Measurements from ENCODE around the gene RND3.

RND3 gene

GRCh38 chr2:150517951-150518680, 30.6 kb upstream of the RND3 start:
- no peak for TF ChIP-seq CTCF (IDR thresholded peaks at IDR 0.05; ENCODE audit: borderline replicate concordance, control extremely low read depth, extremely low read depth, insufficient read depth, missing control alignments)
- no peak for DNase-seq (ENCODE audit: low spot score)
- in situ Hi-C loops (cut with MboI; ENCODE audit: low sequenced_read_pairs, unreplicated experiment) = no loop called here

- in situ Hi-C loops (cut with MboI; ENCODE audit: low sequenced_read_pairs, unreplicated experiment) = no loop called here
- no peak for DNase-seq (ENCODE audit: low spot score)
- TF ChIP-seq CTCF (IDR thresholded peaks at IDR 0.05; ENCODE audit: borderline replicate concordance, control extremely low read depth, extremely low read depth, insufficient read depth, missing control alignments) = no peak
These were observed 26.2 kb upstream of the RND3 start for GRCh38 chr2:150513647-150514046.

- no peak for DNase-seq (ENCODE audit: low spot score)
- in situ Hi-C loops (cut with MboI; ENCODE audit: low sequenced_read_pairs, unreplicated experiment) = no loop called here
- no peak for TF ChIP-seq CTCF (IDR thresholded peaks at IDR 0.05; ENCODE audit: borderline replicate concordance, control extremely low read depth, extremely low read depth, insufficient read depth, missing control alignments)
These were observed 21.1 kb upstream of the RND3 start for GRCh38 chr2:150508497-150509137.

- in situ Hi-C loops (cut with MboI; ENCODE audit: low sequenced_read_pairs, unreplicated experiment) = no loop called here
- TF ChIP-seq CTCF (IDR thresholded peaks at IDR 0.05; ENCODE audit: borderline replicate concordance, control extremely low read depth, extremely low read depth, insufficient read depth, missing control alignments) = no peak
- no peak for DNase-seq (ENCODE audit: low spot score)
These were observed 19.6 kb upstream of the RND3 start for GRCh38 chr2:150507071-150507470.

- in situ Hi-C loops (cut with MboI; ENCODE audit: low sequenced_read_pairs, unreplicated experiment) = no loop called here
- DNase-seq (ENCODE audit: low spot score) = no peak
- no peak for TF ChIP-seq CTCF (IDR thresholded peaks at IDR 0.05; ENCODE audit: borderline replicate concordance, control extremely low read depth, extremely low read depth, insufficient read depth, missing control alignments)
These were observed 17.7 kb upstream of the RND3 start for GRCh38 chr2:150505178-150505577.

GRCh38 chr2:150495993-150496627, 8.6 kb upstream of the RND3 start:
- DNase-seq (ENCODE audit: low spot score) = no peak
- in situ Hi-C loops (cut with MboI; ENCODE audit: low sequenced_read_pairs, unreplicated experiment) = no loop called here
- no peak for TF ChIP-seq CTCF (IDR thresholded peaks at IDR 0.05; ENCODE audit: borderline replicate concordance, control extremely low read depth, extremely low read depth, insufficient read depth, missing control alignments)

Measured in GM13976 (cell line).